ENCODE measurements around the gene DCUN1D2.
"Not testable (repeated sequence)": the region's sequence is repeated elsewhere in the genome, so short reads cannot be mapped to it uniquely, and the experiment has no call there.

The DCUN1D2 gene

GRCh38 chr13:113490496-113491417, at the start of gene DCUN1D2:
Gene DCUN1D2 (minus strand): TSS chr13:113490711. CDS start chr13:113490669, 42 bp downstream.
- DNase-seq = peak; percentile 72

DNA sequence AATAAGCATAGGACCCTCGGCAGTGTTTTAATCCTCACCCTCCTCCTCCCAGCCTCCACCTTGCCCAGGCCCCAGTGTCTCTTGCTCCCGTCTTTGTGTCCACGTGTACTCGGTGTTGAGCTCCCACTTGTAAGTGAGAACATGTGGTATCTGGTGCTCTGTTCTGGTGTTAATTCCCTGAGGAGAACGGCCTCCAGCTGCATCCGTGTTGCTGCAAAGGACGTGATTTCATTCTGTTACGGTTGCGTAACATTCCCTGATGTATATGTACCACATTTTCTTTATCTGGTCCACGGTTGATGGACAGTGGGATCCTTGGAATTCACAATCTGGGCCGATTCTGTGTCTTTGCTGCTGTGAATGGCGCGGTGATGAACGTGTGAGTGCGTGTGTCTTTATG, 49.3 kb upstream of the DCUN1D2 start:
- no peak for DNase-seq

- no peak for DNase-seq
Observed at GRCh38 chr13:113539176-113539575, 48.7 kb upstream of the DCUN1D2 start.

DNA sequence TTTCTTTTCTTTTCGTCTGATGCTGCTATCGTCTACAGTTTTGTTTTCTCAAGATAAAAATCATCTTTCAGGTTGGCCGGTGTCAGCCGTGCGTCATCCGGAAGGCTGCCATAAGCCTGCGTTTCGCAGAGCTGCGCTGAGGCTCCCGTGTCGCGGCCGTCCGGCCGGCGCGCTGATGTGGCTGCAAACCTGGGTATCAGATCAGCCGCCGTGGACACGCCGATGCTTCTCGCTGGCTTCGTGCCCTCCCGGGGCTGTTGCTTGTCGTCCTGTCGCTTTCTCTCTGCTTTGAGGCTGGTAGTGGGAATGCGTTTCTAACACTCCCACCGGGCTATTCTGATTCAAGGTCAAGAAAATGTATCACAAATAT, 48.2 kb upstream of the DCUN1D2 start:
- no peak for DNase-seq

GRCh38 chr13:113537909-113538688, 47.6 kb upstream of the DCUN1D2 start:
- DNase-seq = no peak

- DNase-seq = no peak
Observed at GRCh38 chr13:113537205-113537604, 46.7 kb upstream of the DCUN1D2 start.

DNA sequence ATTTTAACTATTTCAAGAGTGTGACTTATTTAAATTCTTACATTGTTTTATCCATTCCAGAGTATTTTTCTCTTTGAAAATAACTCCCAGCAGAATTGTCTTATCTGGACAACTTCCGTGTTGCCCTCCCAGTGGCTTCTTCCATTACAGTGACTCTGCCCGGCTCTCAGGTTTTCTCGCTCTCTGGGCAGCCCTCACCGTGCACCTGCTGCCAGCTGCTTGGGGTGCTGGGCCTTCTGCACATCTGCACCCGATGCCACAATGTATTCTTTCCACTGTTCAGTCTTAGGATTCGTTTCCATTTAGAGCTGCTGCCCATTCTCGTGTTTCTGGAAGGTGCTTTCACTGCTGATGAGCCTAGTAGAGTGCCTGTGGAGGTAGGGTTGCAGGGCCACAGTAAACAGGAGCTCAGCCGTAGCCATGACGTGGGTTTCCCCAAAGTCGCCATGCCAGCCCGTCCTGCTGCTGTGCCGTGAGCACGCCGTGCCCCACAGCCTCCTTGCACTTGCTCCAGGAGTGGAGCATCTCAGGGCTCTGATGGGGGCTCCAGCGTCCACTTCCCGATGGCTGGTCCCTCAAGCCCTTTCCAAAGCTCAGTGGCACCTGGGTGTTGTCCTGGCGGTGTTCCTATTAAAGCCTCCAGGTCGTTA, 46.1 kb upstream of the DCUN1D2 start:
- no peak for DNase-seq

GRCh38 chr13:113535381-113535781, 44.9 kb upstream of the DCUN1D2 start:
- no peak for DNase-seq

GRCh38 chr13:113534236-113534860, 43.8 kb upstream of the DCUN1D2 start:
- DNase-seq = no peak

- no peak for DNase-seq
Observed at GRCh38 chr13:113533161-113533840, 42.8 kb upstream of the DCUN1D2 start.

DNA sequence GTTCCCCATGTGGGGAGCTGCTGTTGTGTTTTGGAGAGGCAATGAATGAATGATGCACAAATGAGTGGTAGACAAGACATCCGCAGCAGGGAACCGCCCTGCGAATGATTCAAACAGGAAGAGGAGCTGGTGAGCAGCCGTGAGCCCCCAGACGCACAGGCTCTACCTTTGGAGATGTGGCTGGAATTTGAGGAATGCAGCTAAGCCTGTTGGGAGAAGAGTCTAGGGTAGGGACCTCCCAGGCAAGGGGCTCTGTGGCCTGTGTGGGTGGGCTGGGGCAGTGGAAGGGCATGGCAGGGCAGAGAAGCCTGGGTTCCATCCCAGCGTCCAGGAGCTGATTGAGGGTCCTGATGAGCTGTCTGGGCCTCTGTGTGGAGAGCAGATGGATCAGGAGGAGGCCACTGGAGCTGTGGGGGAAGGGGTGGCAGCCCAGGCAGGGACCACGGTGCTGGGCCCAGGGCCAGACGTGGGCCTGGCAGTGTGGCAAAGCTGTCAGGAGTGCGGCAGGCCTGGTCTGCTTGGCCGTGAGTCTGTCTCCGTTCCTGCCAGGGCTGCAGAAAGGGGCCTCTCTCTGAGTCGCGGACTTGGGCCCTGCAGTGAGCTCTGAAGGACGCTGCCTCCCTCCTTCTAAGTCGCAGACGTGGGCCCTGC, 41.8 kb upstream of the DCUN1D2 start:
- no peak for DNase-seq

GRCh38 chr13:113531041-113531873, 40.7 kb upstream of the DCUN1D2 start:
- no peak for DNase-seq

GRCh38 chr13:113528813-113529180, 38.3 kb upstream of the DCUN1D2 start:
- no peak for DNase-seq

GRCh38 chr13:113528101-113528812, 37.7 kb upstream of the DCUN1D2 start:
- DNase-seq = no peak

- DNase-seq = no peak
Observed at GRCh38 chr13:113527272-113527958, 36.9 kb upstream of the DCUN1D2 start.

DNA sequence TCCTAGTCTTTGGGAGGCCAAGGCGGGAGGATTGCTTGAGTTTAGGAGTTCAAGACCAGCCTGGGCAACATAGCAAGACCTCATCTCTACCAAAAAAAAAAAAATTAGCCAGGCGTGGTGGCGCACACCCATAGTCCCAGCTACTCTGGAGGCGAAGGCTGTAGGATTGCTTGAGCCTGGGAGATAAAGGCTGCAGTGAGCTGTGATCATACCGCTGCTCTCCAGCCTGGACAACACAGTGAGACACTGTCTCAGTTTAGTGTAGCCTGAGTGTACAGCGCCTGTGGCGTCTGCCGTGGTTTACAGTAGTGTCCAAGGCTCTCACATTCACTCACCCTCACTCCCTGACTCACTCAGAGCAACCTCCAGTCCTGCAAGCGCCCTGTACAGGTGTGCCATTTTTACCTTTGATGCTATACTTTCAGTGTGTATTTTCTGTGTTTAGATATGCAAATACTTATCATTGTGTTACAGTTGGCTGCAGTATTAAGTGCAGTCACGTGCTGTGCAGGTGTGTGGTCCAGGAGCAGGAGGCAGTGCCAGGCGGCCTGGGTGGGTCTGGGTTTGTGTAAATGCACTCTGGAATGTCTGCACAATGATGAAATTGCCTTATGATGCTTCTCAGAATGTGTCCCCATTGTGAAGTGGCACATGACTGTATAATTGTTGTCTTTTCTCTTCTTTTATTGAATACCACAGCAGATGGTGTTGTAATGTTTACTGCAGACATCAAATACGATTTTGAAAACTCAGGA, 36.1 kb upstream of the DCUN1D2 start:
- DNase-seq = no peak

DNA sequence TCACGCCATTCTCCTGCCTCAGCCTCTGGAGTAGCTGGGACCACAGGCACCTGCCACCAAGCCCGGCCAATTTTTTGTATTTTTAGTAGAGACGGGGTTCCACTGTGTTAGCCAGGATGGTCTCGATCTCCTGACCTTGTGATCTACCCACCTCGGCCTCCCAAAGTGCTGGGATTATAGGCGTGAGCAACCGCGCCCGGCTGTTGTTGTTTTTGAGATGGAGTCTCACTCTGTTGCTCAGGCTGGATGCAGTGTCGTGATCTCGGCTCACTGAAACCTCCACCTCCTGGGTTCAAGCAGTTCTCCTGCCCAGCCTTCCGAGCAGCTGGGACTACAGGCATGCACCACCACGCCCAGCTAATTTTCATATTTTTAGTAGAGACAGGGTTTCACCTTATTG, 31.9 kb upstream of the DCUN1D2 start:
- not testable (repeated sequence) for DNase-seq

GRCh38 chr13:113520571-113520970, 30.1 kb upstream of the DCUN1D2 start:
- no peak for DNase-seq

DNA sequence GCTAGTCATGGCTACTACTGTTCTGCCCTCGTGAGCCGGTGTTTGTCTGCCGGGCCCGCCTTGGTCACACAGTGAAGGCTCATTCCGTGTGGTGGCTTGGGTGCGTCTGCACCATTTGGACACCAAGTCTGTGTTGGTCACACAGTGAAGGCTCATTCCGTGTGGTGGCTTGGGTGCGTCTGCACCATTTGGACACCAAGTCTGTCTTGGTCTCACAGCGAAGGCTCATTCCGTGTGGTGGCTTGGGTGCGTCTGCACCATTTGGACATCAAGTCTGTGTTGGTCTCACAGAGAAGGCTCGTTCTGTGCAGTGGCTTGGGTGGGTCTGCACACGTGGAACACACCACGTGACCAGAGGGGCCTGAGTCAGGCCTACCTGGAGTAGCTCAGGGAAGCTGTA, 29.0 kb upstream of the DCUN1D2 start:
- DNase-seq = no peak
